ENCODE results near the gene RASSF7. TPM values are rescaled to one million over a fixed set of nuclear protein-coding genes. Genes with fewer than 3 reads are reported as not detected.

RASSF7 gene
- total and polyA plus RNA-seq, 7 experiments from 2014 or later, result 20.0 to 45.4 (median 35.5) TPM

DNA sequence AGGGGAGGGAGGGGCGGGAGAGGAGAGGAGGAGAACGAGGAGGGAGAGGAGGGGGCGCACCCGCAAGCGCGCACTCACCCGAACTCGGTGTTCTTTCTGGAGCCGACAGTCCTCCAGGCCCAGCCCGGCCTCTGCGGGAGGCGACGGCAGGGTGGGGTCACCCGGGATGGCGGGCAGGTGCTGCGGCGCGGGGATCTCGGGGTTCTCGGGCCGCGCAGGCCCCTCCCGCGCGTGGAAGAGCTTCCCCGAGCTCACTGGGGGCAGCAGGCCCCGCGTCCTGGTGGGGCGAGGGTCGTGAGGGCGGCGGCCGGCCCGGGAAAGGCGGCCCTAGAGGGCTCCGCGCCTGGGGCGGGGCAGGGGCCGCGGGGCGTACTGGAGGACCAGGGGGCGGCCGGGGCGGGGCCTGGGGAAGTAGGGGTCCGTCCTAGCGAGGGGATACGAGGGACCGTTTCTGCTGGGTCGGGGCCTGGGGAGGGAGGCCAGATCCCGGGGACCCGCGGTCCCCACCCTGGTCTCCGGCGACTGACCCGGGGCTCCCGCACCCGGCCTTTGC, 5.5 kb upstream of the RASSF7 start:
- DNase-seq, result peak in 1 of 9 donors; percentile 43
- H3K4me1 Mint-ChIP-seq, result peaks cover 4 to 10% (median 9%) of the 10 kb centered on the region in 7 donors
- H3K27me3 ChIP-seq (ENCODE audit: control insufficient read depth in 2 of 2, insufficient read depth in 2 of 2, low read length in 2 of 2), result no peaks in the 10 kb centered on the region
- H3K4me1 ChIP-seq (ENCODE audit: control insufficient read depth in 2 of 2, insufficient read depth in 2 of 2, low read length in 2 of 2), result peaks cover 12 to 20% of the 10 kb centered on the region in 2 donors
- H3K4me3 Mint-ChIP-seq, result peak overlapping the region in 6 of 10 donors; percentile 32 to 69 (median 56)
- H3K27ac Mint-ChIP-seq, result no peak overlapping the region
- no peaks in the 10 kb centered on the region for H3K9me3 Mint-ChIP-seq
- peak overlapping the region; percentile 44 for H3K4me3 ChIP-seq (ENCODE audit: low read length)
- intact Hi-C loops (cut with micrococcal nuclease), result loop anchor here (1.0 to 2.0 kb wide), 11 partner anchors 13 to 210 kb away; partner anchors contain the start of genes DEAF1 (in 1 of the 2), LRRC56 (in 1 of the 2) and TMEM80 (in 1 of the 2)
- peaks cover 0 to 18% (median 0%) of the 10 kb centered on the region in 5 donors for H3K27me3 Mint-ChIP-seq
- H3K36me3 ChIP-seq (ENCODE audit: control insufficient read depth in 2 of 3, insufficient read depth in 3 of 3, low read length in 3 of 3), result no peaks in the 10 kb centered on the region
- no peak overlapping the region for H3K27ac ChIP-seq (ENCODE audit: low read depth, low read length)
- ChIA-PET CTCF (interaction anchor here (0.9 to 5.6 kb wide), 8 partner anchors 10 to 186 kb away, joined by 3 to 41 read pairs (median 4); partner anchors contain the start of gene PHRF1), POLR2A (interaction anchor here (0.6 to 9.5 kb wide), 10 partner anchors 14 to 242 kb away, joined by 3 to 68 read pairs (median 4); partner anchors contain the start of genes DEAF1, HRAS, LRRC56 and PHRF1)
- H3K9me3 ChIP-seq (ENCODE audit: control insufficient read depth in 2 of 3, low read length in 3 of 3), result no peaks in the 10 kb centered on the region
- ATAC-seq, result peak; percentile 4
- H3K36me3 Mint-ChIP-seq, result no peaks in the 10 kb centered on the region

DNA sequence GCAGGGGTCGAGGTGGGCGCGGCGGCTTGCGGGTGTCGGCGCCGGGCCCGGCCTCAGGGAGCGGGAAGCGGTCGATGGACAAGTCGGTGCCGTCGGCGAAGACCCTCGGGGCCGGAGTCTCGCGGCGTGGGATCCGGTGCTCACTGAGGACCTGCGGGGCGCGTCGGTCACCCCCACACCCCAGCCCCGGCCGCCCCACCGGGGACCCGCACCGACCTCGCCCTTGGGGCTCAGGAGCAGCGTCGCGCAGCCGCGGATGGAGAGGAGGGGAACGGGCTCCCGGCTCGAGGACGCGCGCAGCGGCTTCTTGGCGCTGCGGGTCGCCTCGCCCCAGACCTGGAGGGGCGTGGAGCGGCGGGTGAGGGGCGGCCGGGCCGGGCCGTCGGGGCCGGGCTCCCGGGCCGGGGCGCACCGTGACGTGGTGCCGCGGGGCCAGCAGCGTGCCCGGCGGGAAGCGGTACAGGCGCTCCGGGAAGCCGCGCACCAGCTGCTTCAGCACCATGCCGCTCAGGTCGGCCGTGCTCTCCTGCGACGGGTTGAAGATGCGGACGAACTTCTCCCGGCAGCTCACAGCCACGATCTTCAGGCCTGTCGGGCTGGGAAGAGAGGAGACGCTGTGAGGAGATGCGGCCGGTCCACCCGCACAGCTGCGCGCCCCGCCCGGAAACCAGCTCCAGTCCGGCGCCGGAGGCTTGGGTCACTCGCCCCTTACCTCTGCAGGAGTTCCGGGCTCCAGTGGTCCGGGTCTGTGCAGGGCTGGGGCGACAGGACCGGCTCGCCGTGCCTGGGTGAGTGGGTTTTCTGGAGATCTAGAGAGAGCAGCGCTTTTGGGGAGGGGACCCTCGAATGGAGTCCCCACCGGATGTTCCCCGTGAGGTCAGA, 4.7 kb upstream of the RASSF7 start:
- DNase-seq (peak in 3 of 9 donors; percentile 33 to 37 (median 33)), ATAC-seq (no peak)
- Histone ChIP-seq H3K4me3 (ENCODE audit: low read length) (peak overlapping the region; percentile 44), H3K27ac (ENCODE audit: low read depth, low read length) (no peak overlapping the region), H3K9me3 (ENCODE audit: control insufficient read depth in 2 of 3, low read length in 3 of 3) (no peaks in the 10 kb centered on the region), H3K27me3 (ENCODE audit: control insufficient read depth in 2 of 2, insufficient read depth in 2 of 2, low read length in 2 of 2) (no peaks in the 10 kb centered on the region), H3K36me3 (ENCODE audit: control insufficient read depth in 2 of 3, insufficient read depth in 3 of 3, low read length in 3 of 3) (no peaks in the 10 kb centered on the region), H3K4me1 (ENCODE audit: control insufficient read depth in 2 of 2, insufficient read depth in 2 of 2, low read length in 2 of 2) (peaks cover 12 to 20% of the 10 kb centered on the region in 2 donors)
- peaks cover 0 to 18% (median 0%) of the 10 kb centered on the region in 5 donors for H3K27me3 Mint-ChIP-seq
- ChIA-PET POLR2A (interaction anchor here (0.6 to 9.5 kb wide), 8 partner anchors 13 to 208 kb away, joined by 3 to 68 read pairs (median 4); partner anchors contain the start of genes DEAF1, HRAS, LRRC56 and PHRF1), CTCF (interaction anchor here (0.9 to 5.6 kb wide), 7 partner anchors 9 to 185 kb away, joined by 3 to 41 read pairs (median 5); no protein-coding TSS in a partner anchor)
- no peak overlapping the region for H3K27ac Mint-ChIP-seq
- intact Hi-C loops (cut with micrococcal nuclease), result loop anchor here (1.0 to 2.0 kb wide), 11 partner anchors 12 to 209 kb away; partner anchors contain the start of genes DEAF1 (in 1 of the 2), LRRC56 (in 1 of the 2) and TMEM80 (in 1 of the 2)
- H3K9me3 Mint-ChIP-seq, result no peaks in the 10 kb centered on the region
- H3K4me1 Mint-ChIP-seq, result peaks cover 4 to 10% (median 9%) of the 10 kb centered on the region in 7 donors
- H3K36me3 Mint-ChIP-seq, result no peaks in the 10 kb centered on the region
- peak overlapping the region in 9 of 10 donors; percentile 32 to 71 (median 53) for H3K4me3 Mint-ChIP-seq

DNA sequence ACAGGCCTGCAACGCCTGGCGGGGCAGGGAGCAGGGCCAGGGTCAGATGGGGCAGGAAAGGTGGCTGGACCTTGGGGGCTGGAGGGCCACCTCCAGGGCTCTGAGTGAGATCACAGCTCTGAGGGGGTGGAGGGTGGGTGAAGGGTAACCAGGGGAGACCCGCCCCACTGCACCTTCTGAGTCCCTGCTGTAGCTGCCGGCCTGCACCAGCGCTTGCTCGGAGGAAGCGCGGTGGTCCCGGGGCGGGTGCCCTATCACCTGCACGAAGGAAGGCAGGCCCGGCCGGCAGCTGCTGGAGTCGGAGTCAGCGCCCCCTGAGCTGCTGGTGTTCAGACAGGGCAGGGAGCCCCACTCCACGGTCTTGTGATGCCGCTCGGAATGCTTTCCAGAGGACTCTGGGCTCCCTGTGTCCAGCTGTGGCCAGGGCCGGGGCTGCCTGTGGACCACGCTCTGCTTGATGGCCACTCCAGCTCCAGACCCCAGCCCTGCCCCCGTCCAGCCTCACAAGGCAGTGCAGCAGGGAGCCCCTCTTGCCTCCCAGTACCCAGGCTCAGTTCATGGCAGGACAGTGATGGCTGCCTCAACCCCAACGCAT, 4.0 kb upstream of the RASSF7 start:
- Mint-ChIP-seq H3K36me3 (peaks cover 0 to 2% (median 0%) of the 10 kb centered on the region in 5 donors), H3K27ac (peak overlapping the region in 3 of 9 donors; percentile 19 to 55 (median 24)), H3K4me1 (peaks cover 4 to 16% (median 9%) of the 10 kb centered on the region in 7 donors), H3K27me3 (peaks cover 0 to 18% (median 0%) of the 10 kb centered on the region in 5 donors), H3K9me3 (no peaks in the 10 kb centered on the region), H3K4me3 (peak overlapping the region in 9 of 10 donors; percentile 32 to 71 (median 53))
- Histone ChIP-seq H3K4me3 (ENCODE audit: low read length) (no peak overlapping the region), H3K9me3 (ENCODE audit: control insufficient read depth in 2 of 3, low read length in 3 of 3) (no peaks in the 10 kb centered on the region), H3K4me1 (ENCODE audit: control insufficient read depth in 2 of 2, insufficient read depth in 2 of 2, low read length in 2 of 2) (peaks cover 18 to 22% of the 10 kb centered on the region in 2 donors), H3K36me3 (ENCODE audit: control insufficient read depth in 2 of 3, insufficient read depth in 3 of 3, low read length in 3 of 3) (no peaks in the 10 kb centered on the region), H3K27ac (ENCODE audit: low read depth, low read length) (no peak overlapping the region), H3K27me3 (ENCODE audit: control insufficient read depth in 2 of 2, insufficient read depth in 2 of 2, low read length in 2 of 2) (no peaks in the 10 kb centered on the region)
- POLR2A ChIA-PET, result interaction anchor here (1.3 to 9.5 kb wide), 4 partner anchors 13 to 207 kb away, joined by 4 to 68 read pairs (median 10); partner anchors contain the start of genes DEAF1 and TMEM80
- intact Hi-C loops (cut with micrococcal nuclease), result no loop called here
- ATAC-seq (no peak), DNase-seq (peak in 1 of 9 donors; percentile 23)
- CTCF ChIA-PET, result interaction anchor here (1.1 to 5.6 kb wide), 4 partner anchors 9 to 170 kb away, joined by 3 to 41 read pairs (median 16); no protein-coding TSS in a partner anchor

DNA sequence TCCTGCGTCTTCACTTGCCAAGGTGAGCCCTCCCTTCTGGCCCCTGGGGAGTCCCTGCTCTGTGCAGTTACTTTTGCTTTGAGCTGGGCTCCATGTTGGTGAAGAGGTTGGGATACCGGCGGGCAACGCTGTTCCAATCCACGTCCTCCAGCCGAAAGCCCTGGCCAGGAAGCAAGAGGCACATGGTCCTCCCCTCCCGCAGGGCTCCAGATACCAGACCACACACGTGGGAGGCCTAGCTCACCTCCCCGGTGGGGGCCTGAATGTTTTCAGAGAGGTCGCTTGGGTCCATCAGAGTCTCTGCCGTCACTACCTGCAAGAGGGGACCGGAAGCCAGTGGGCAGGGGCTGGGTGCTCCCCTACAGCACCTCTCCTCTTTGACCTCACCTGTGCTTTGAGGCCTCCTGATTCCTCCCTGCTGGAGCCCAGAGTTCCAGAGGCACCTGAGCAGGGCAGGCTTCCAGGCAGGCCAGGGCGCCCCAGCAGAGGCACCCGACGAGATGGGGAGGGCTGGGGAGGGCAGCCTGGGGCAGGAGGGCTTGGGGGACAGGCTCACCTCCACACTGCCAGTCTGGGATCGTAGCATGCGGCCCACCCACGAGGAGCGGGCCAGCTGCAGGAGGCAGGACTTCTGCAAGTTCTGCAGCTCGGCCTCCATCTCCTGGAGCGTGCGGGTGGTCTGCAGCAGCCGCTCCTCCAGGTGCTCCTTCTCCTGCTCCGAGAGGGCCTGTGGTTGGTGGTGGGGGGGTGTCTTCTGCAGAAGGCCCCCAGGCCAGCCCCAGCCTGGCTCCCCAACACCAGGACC, 3.2 kb upstream of the RASSF7 start:
- no peak overlapping the region for H3K27ac ChIP-seq (ENCODE audit: low read depth, low read length)
- Mint-ChIP-seq H3K27me3 (peaks cover 0 to 18% (median 0%) of the 10 kb centered on the region in 5 donors), H3K4me3 (peak overlapping the region in 6 of 10 donors; percentile 25 to 71 (median 40)), H3K27ac (peak overlapping the region in 3 of 9 donors; percentile 24 to 56 (median 55)), H3K36me3 (peaks cover 0 to 2% (median 0%) of the 10 kb centered on the region in 5 donors), H3K9me3 (no peaks in the 10 kb centered on the region), H3K4me1 (peaks cover 4 to 17% (median 9%) of the 10 kb centered on the region in 7 donors)
- no peaks in the 10 kb centered on the region for H3K9me3 ChIP-seq (ENCODE audit: control insufficient read depth in 2 of 3, low read length in 3 of 3)
- intact Hi-C loops (cut with micrococcal nuclease), result no loop called here
- peaks cover 21 to 30% of the 10 kb centered on the region in 2 donors for H3K4me1 ChIP-seq (ENCODE audit: control insufficient read depth in 2 of 2, insufficient read depth in 2 of 2, low read length in 2 of 2)
- peak in 2 of 9 donors; percentile 13 to 16 for DNase-seq
- H3K27me3 ChIP-seq (ENCODE audit: control insufficient read depth in 2 of 2, insufficient read depth in 2 of 2, low read length in 2 of 2), result no peaks in the 10 kb centered on the region
- ChIA-PET CTCF (interaction anchor here (0.6 to 5.6 kb wide), 3 partner anchors 92 to 170 kb away, joined by 3 to 41 read pairs (median 28); no protein-coding TSS in a partner anchor), POLR2A (interaction anchor here (0.7 to 9.5 kb wide), 4 partner anchors 12 to 167 kb away, joined by 6 to 68 read pairs (median 16); no protein-coding TSS in a partner anchor)
- ATAC-seq, result no peak
- H3K4me3 ChIP-seq (ENCODE audit: low read length), result no peak overlapping the region
- no peaks in the 10 kb centered on the region for H3K36me3 ChIP-seq (ENCODE audit: control insufficient read depth in 2 of 3, insufficient read depth in 3 of 3, low read length in 3 of 3)

DNA sequence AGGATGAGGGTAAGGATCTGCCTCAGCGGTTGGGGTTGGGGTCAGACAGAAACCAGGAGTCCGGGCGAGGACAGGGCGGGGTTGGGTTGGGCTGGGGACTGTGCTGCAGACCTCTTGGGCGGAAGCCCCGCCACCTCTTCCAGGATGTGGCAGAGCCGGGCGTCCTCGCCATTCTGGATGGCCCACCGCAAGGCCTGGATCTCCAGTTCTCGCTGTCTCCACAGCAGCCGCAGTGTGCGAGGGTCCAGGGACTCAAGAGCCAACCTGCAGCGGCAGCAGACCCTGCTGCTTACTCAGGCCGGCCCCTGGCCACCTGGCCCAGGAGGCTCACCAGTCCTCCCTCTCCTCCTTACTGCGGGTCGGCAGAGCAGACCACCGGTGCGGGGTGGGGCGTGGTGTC, 2.3 kb upstream of the RASSF7 start:
- Histone ChIP-seq H3K36me3 (ENCODE audit: control insufficient read depth in 2 of 3, insufficient read depth in 3 of 3, low read length in 3 of 3) (peaks cover 0 to 5% (median 0%) of the 10 kb centered on the region in 3 experiments), H3K4me3 (ENCODE audit: low read length) (no peak overlapping the region), H3K27me3 (ENCODE audit: control insufficient read depth in 2 of 2, insufficient read depth in 2 of 2, low read length in 2 of 2) (no peaks in the 10 kb centered on the region), H3K9me3 (ENCODE audit: control insufficient read depth in 2 of 3, low read length in 3 of 3) (no peaks in the 10 kb centered on the region), H3K27ac (ENCODE audit: low read depth, low read length) (peak overlapping the region; percentile 8), H3K4me1 (ENCODE audit: control insufficient read depth in 2 of 2, insufficient read depth in 2 of 2, low read length in 2 of 2) (peaks cover 21 to 29% of the 10 kb centered on the region in 2 donors)
- ChIA-PET POLR2A (interaction anchor here (0.7 to 9.5 kb wide), 5 partner anchors 11 to 166 kb away, joined by 6 to 68 read pairs (median 16); partner anchors contain the start of genes PHRF1 and RNH1), CTCF (no interaction called here)
- peaks cover 4 to 17% (median 9%) of the 10 kb centered on the region in 7 donors for H3K4me1 Mint-ChIP-seq
- peaks cover 0 to 18% (median 0%) of the 10 kb centered on the region in 5 donors for H3K27me3 Mint-ChIP-seq
- H3K4me3 Mint-ChIP-seq, result no peak overlapping the region
- ATAC-seq (no peak), DNase-seq (no peak)
- no peaks in the 10 kb centered on the region for H3K9me3 Mint-ChIP-seq
- intact Hi-C loops (cut with micrococcal nuclease), result no loop called here
- H3K27ac Mint-ChIP-seq, result peak overlapping the region in 1 of 9 donors; percentile 48
- peaks cover 0 to 3% (median 0%) of the 10 kb centered on the region in 5 donors for H3K36me3 Mint-ChIP-seq

Data from naive thymus-derived CD4-positive, alpha-beta T cell (primary cell).